Sigmoid colon (tissue), 7 donors: Measurements from ENCODE around the gene MCCC2. TPM values are rescaled to one million over a fixed set of nuclear protein-coding genes. Genes with fewer than 3 reads are reported as not detected.

Source experiments
- DNase-seq: peaks from one replicate; pipeline ENCODE4 v3.0.0-alpha.2; 2019
- H3K27ac ChIP-seq, 4 donors: fragments of 200-600 bp; sonication (generic); one replicate each; pipeline ENCODE4 v1.5.1; 2016 to 2019; ENCODE audit warnings: mild to moderate bottlenecking in 1 of 4
- H3K27me3 ChIP-seq, 3 donors: fragments of 200-600 bp; sonication (generic); one replicate each; pipeline ENCODE4 v1.5.1; 2019; ENCODE audit warnings: mild to moderate bottlenecking in 1 of 3
- H3K36me3 ChIP-seq, 4 donors: fragments of 200-600 bp; sonication (generic); one replicate each; pipeline ENCODE4 v1.5.1; 2016 to 2019
- H3K4me1 ChIP-seq, 4 donors: fragments of 200-600 bp; sonication (generic); one replicate each; pipeline ENCODE4 v1.5.1; 2017 to 2019
- H3K4me3 ChIP-seq, 4 donors: fragments of 200-600 bp; sonication (generic); one replicate each; pipeline ENCODE4 v1.5.1; 2017 to 2019; ENCODE audit warnings: mild to moderate bottlenecking in 2 of 4, moderate library complexity in 1 of 4
- H3K9me3 ChIP-seq, 4 donors: fragments of 200-600 bp in 3 of 4; sonication (generic) in 3 of 4; one replicate each; pipeline versions ENCODE4 v1.5.1 to v1.6.1; 2013 to 2019
- EP300 ChIP-seq, 4 donors: sonication (generic); formaldehyde crosslinking; IDR thresholded peaks; one replicate each; pipeline ENCODE4 v1.6.1; 2017; ENCODE audit warnings: antibody characterized with exemption in 4 of 4
- POLR2A ChIP-seq, 2 donors: fragments of 450-650 bp; IDR thresholded peaks; one replicate each; pipeline ENCODE4 v1.6.1; 2016; ENCODE audit warnings: antibody characterized with exemption in 2 of 2, mild to moderate bottlenecking in 2 of 2, moderate library complexity in 2 of 2
- POLR2AphosphoS5 ChIP-seq, 4 donors: sonication (generic); formaldehyde crosslinking; IDR thresholded peaks; one replicate each; pipeline ENCODE4 v1.6.1; 2017; ENCODE audit warnings: antibody characterized with exemption in 4 of 4
- WGBS, 2 donors: extraction: QIAGEN DNeasy Blood & Tissue Kit; methylation state at CpG; one replicate each; pipeline ENCODE4 v1.1.7; 2013; 5-methylcytosine and 5-hydroxymethylcytosine counted together
- intact Hi-C: fragments of 100-400 bp; cut with DNase I; formaldehyde crosslinking; loops from one replicate; pipeline ENCODE4 v1.15.1; 2023
- polyA plus RNA-seq, 3 donors: library from polyadenylated mRNA; stranded (reverse); fragments of 200-250 nt; gene quantifications; one replicate each; pipeline ENCODE4 v1.2.3, GENCODE V29; 2013
- total RNA-seq, 4 donors: library from RNA; depleted of rRNA; stranded (reverse); fragments of >200 nt; gene quantifications; one replicate each; pipeline ENCODE4 v1.1.0, GENCODE V29; 2016
- TF ChIP-seq, protein P1 (sequence below), 4 experiments: fragments of 450-650 bp in 3 of 4; fragments of 200-600 bp in 1 of 4; IDR thresholded peaks; one replicate each; pipeline ENCODE4 v1.5.1; 2016 to 2019; ENCODE audit warnings: antibody characterized with exemption in 4 of 4, mild to moderate bottlenecking in 3 of 4, moderate library complexity in 2 of 4
- donor health status: healthy with polysubstance abuse.
- donor health status: Bipolar disorder and iron deficiency.
- donor health status: healthy.

MCCC2 gene
- total and polyA plus RNA-seq, 7 donors: 17.6 to 44.2 (median 23.8) TPM

DNA sequence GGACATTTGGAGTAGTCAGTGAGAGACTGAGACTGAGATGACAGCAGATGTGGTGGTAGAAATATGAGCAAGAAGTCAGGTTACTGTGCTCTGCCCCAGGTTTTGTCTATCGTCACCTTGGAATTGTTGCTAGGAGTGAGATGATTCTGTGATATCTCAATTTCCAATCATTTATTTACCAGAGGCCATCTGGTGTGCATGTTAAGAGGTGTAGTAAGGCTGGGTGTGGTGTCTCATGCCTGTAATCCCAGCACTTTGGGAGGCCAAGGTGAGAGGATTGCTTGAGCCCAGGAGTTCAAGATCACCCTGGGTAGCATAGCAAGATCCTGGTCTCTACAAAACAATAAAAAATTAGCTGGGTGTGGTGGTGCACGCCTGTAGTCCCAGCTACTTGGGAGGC, 93.4 kb downstream of the MCCC2 start:
- H3K4me1 ChIP-seq: no peaks in the 10 kb centered on the region
- TF ChIP-seq, protein P1, sequence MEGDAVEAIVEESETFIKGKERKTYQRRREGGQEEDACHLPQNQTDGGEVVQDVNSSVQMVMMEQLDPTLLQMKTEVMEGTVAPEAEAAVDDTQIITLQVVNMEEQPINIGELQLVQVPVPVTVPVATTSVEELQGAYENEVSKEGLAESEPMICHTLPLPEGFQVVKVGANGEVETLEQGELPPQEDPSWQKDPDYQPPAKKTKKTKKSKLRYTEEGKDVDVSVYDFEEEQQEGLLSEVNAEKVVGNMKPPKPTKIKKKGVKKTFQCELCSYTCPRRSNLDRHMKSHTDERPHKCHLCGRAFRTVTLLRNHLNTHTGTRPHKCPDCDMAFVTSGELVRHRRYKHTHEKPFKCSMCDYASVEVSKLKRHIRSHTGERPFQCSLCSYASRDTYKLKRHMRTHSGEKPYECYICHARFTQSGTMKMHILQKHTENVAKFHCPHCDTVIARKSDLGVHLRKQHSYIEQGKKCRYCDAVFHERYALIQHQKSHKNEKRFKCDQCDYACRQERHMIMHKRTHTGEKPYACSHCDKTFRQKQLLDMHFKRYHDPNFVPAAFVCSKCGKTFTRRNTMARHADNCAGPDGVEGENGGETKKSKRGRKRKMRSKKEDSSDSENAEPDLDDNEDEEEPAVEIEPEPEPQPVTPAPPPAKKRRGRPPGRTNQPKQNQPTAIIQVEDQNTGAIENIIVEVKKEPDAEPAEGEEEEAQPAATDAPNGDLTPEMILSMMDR (IDR thresholded peaks at IDR 0.05): no peak
- TF ChIP-seq POLR2A (IDR thresholded peaks at IDR 0.05) (no peak), EP300 (IDR thresholded peaks at IDR 0.05) (no peak), POLR2AphosphoS5 (IDR thresholded peaks at IDR 0.05) (no peak)
- H3K4me3 ChIP-seq: no peak overlapping the region
- H3K36me3 ChIP-seq: no peaks in the 10 kb centered on the region
- DNase-seq: no peak
- H3K27ac ChIP-seq: no peak overlapping the region
- H3K27me3 ChIP-seq: no peaks in the 10 kb centered on the region
- intact Hi-C loops: no loop called here
- 61 to 86% methylated on average over 2 of the region's 2 CpGs for WGBS, 2 donors
- no peaks in the 10 kb centered on the region for H3K9me3 ChIP-seq

DNA sequence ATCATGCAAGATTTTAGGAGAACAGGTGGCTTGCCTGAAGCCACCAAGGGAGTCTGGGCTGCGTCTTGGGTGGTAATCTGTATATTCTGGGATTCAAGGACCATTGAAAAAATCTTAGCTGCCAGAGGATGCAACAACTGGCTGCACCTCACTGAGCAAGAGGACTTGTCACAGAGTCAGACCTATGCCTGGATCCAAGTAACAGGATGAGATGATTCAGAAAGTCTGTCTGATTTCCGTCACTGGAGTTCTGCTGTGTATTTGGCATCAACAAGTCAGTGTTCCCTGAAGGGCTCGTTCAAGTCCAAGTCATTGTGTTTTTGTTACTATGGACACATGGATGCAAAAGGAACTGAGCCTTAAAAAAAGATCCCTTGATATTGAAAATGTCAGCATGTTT, 94.2 kb downstream of the MCCC2 start:
- Histone ChIP-seq H3K4me3 (no peak overlapping the region), H3K27ac (no peak overlapping the region), H3K27me3 (no peaks in the 10 kb centered on the region), H3K36me3 (no peaks in the 10 kb centered on the region), H3K4me1 (no peaks in the 10 kb centered on the region), H3K9me3 (peaks cover 0 to 4% (median 0%) of the 10 kb centered on the region in 4 donors)
- no peak for DNase-seq
- intact Hi-C loops: no loop called here
- TF ChIP-seq POLR2AphosphoS5 (IDR thresholded peaks at IDR 0.05) (no peak), EP300 (IDR thresholded peaks at IDR 0.05) (no peak), POLR2A (IDR thresholded peaks at IDR 0.05) (no peak)
- TF ChIP-seq, protein P1 (IDR thresholded peaks at IDR 0.05): no peak
- 73 to 86% methylated on average over 3 of the region's 3 CpGs for WGBS, 2 donors

DNA sequence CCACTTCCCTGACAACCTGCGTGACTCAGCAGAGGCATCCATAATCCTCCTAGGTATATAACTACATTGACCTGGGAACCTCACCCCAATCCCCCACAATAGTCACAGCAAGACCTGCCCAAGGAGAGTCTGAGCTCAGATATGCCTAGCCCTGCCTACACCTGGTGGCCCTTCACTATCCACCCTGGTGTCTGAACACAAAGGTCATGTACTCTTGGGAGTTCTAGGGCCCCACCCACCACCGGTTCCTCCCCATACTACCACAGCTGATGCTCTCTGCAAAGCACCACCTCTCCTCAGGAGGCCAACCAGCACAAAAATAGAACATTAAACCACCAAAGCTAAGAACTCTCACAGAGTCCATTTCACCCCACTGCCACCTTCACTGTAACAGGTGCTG, 97.2 kb downstream of the MCCC2 start:
- Histone ChIP-seq H3K4me1 (no peaks in the 10 kb centered on the region), H3K9me3 (peaks cover 0 to 4% (median 0%) of the 10 kb centered on the region in 4 donors), H3K27me3 (no peaks in the 10 kb centered on the region), H3K4me3 (no peak overlapping the region), H3K27ac (no peak overlapping the region), H3K36me3 (no peaks in the 10 kb centered on the region)
- TF ChIP-seq, protein P1 (IDR thresholded peaks at IDR 0.05): no peak
- no peak for TF ChIP-seq POLR2AphosphoS5 (IDR thresholded peaks at IDR 0.05)
- TF ChIP-seq POLR2A (IDR thresholded peaks at IDR 0.05): no peak
- TF ChIP-seq EP300 (IDR thresholded peaks at IDR 0.05): no peak
- no peak for DNase-seq
- 66 to 78% methylated on average over 2 of the region's 2 CpGs for WGBS, 2 donors
- intact Hi-C loops: no loop called here

DNA sequence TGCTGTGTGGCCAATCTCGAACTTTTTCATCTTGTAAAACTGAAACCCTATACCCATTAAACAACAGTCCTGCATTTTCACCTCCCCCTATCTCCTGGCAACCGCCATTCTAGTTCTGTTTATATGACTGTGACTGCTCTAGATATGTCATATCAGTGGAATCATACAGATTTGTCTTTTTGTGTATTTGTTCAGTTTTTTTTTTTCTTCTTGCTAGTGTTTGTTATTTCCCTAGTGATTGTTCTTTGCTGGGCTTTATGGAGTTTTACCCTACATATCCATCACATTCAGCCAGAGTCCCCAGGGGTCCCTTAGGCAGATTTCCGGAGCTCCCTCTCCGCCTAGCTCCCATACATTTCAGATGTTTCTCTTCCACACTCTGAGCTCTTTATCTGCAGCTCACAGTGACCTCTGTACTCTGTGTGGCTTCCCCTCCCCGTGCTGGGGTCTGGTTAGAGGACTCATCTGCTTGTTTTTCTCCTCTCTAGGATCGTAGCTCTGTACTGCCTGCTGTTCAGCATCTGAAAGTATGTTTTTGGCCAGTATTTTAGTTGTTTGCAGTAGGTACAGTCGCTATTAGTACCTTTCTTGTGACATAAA, 106.8 kb downstream of the MCCC2 start:
- no peak overlapping the region for H3K4me3 ChIP-seq
- no peaks in the 10 kb centered on the region for H3K36me3 ChIP-seq
- H3K27ac ChIP-seq: no peak overlapping the region
- H3K27me3 ChIP-seq: peaks cover 0 to 3% (median 0%) of the 10 kb centered on the region in 3 donors
- TF ChIP-seq EP300 (IDR thresholded peaks at IDR 0.05) (no peak), POLR2AphosphoS5 (IDR thresholded peaks at IDR 0.05) (no peak), POLR2A (IDR thresholded peaks at IDR 0.05) (no peak)
- TF ChIP-seq, protein P1 (IDR thresholded peaks at IDR 0.05): no peak
- WGBS, 2 donors: 18 to 33% methylated on average over 7 of the region's 7 CpGs
- no peak for DNase-seq
- H3K9me3 ChIP-seq: no peaks in the 10 kb centered on the region
- intact Hi-C loops: no loop called here
- H3K4me1 ChIP-seq: no peaks in the 10 kb centered on the region

DNA sequence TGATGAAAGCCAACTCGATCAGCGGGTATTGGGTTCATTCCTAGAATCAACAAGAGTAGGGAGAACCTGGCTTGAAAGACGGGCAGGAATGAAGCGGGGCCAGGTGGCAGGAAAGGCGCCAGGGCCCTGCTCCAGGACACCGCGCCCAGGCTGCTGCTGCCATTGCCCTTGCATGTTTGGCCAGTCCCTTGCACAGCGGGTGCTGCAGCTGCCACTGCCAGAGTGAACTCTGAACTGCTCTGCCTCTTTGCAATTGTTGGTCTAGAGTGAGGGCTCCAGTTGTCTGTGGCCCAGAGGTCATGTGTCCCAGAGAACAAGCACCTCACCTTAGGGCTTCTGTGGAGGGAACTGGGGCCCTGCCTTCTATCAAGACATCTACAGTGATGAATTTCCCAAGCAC, 107.9 kb downstream of the MCCC2 start:
- H3K9me3 ChIP-seq: no peaks in the 10 kb centered on the region
- TF ChIP-seq POLR2A (IDR thresholded peaks at IDR 0.05) (no peak), POLR2AphosphoS5 (IDR thresholded peaks at IDR 0.05) (no peak), EP300 (IDR thresholded peaks at IDR 0.05) (no peak)
- TF ChIP-seq, protein P1 (IDR thresholded peaks at IDR 0.05): no peak
- H3K4me1 ChIP-seq: no peaks in the 10 kb centered on the region
- H3K36me3 ChIP-seq: no peaks in the 10 kb centered on the region
- DNase-seq: no peak
- H3K27me3 ChIP-seq: peaks cover 0 to 3% (median 0%) of the 10 kb centered on the region in 3 donors
- intact Hi-C loops: no loop called here
- 85 to 93% methylated on average over 8 of the region's 8 CpGs for WGBS, 2 donors
- H3K4me3 ChIP-seq: no peak overlapping the region
- H3K27ac ChIP-seq: no peak overlapping the region
